Left hindlimb (tissue), 1 donor: ENCODE results near the gene SMAD5.

Experiments
- DNase-seq: peaks from one replicate; pipeline ENCODE4 v3.0.0-alpha.2; 2018

Gene SMAD5

GRCh38 chr5:136226401-136226800 is 93.8 kb downstream of the SMAD5 start:
- DNase-seq, result no peak

- no peak for DNase-seq
Measured at GRCh38 chr5:136228136-136228757, 95.6 kb downstream of the SMAD5 start.

GRCh38 chr5:136230176-136230575 is 97.5 kb downstream of the SMAD5 start:
- no peak for DNase-seq

GRCh38 chr5:136232316-136232715 is 99.7 kb downstream of the SMAD5 start:
- no peak for DNase-seq
